H1 (cell line): Measurements from ENCODE around the gene NSMCE3. TPM values are rescaled to one million over a fixed set of nuclear protein-coding genes. Genes with fewer than 3 reads are reported as not detected.

ENCODE experiments used
- CTCF ChIA-PET: fragments of 300-600 bp; sonication (Branson Sonifier 250); formaldehyde crosslinking; loops from one replicate; lab custom pipeline; 2021; ENCODE audit not compliant: partially characterized antibody; lab: Charles Lee
- POLR2A ChIA-PET: fragments of 300-600 bp; sonication (Branson Sonifier 250); formaldehyde crosslinking; loops from one replicate; lab custom pipeline; 2021; ENCODE audit warnings: inconsistent platforms; ENCODE audit not compliant: partially characterized antibody; lab: Charles Lee
- DNase-seq, 2 experiments: peaks; one replicate each; pipeline versions ENCODE4 v3.0.0 to v3.0.0-alpha.2; 2010 to 2022; ENCODE audit warnings: low spot score in 2 of 2, low read depth in 1 of 2, mixed read lengths in 1 of 2
- FAIRE-seq: peaks from 2 replicates; lab custom pipeline; 2011; peaks lifted over from hg19 to GRCh38; lab: Jason Lieb, UNC
- H2AFZ ChIP-seq: 2 replicates; pipeline ENCODE4 v1.8.1; 2012; ENCODE audit warnings: low read length, inconsistent platforms
- H2AK5ac ChIP-seq: 2 replicates; pipeline ENCODE4 v1.6.1; 2013; ENCODE audit warnings: low read depth, low read length
- H2BK120ac ChIP-seq: replicated peaks from 2 replicates; pipeline ENCODE3; 2013; ENCODE audit warnings: low read depth, low read length, inconsistent platforms
- H2BK12ac ChIP-seq: 2 replicates; pipeline ENCODE4 v1.6.1; 2013; ENCODE audit warnings: low read depth, low read length
- H2BK15ac ChIP-seq: 2 replicates; pipeline ENCODE4 v1.6.1; 2013; ENCODE audit warnings: low read length
- H2BK20ac ChIP-seq: 2 replicates; pipeline ENCODE4 v1.6.1; 2013; ENCODE audit warnings: low read length
- H2BK5ac ChIP-seq: 2 replicates; pipeline ENCODE4 v1.6.1; 2013; ENCODE audit warnings: low read depth, low read length
- H3K14ac ChIP-seq: 2 replicates; pipeline ENCODE4 v1.6.1; 2013; ENCODE audit warnings: inconsistent platforms; ENCODE audit not compliant: insufficient read length
- H3K18ac ChIP-seq: 2 replicates; pipeline ENCODE4 v1.6.1; 2013; ENCODE audit warnings: low read length; ENCODE audit errors: extremely low read depth
- H3K23ac ChIP-seq: 2 replicates; pipeline ENCODE4 v1.6.1; 2013; ENCODE audit warnings: inconsistent platforms; ENCODE audit not compliant: insufficient read length
- H3K23me2 ChIP-seq: 2 replicates; pipeline ENCODE4 v1.6.1; 2013; ENCODE audit warnings: low read depth, low read length
- H3K27ac ChIP-seq: 2 replicates; pipeline ENCODE4 v1.6.1; 2011; ENCODE audit warnings: low read depth, low read length, inconsistent platforms
- H3K27me3 ChIP-seq, 4 experiments: replicated peaks in 1 of 4; 1 replicate in 1 of 4; 2 replicates in 3 of 4; pipeline versions ENCODE4 v1.6.1 to v1.8.1; 2011 to 2013; ENCODE audit warnings: low read length in 3 of 4, mild to moderate bottlenecking in 3 of 4, inconsistent platforms in 2 of 4, mixed read lengths in 2 of 4, moderate library complexity in 1 of 4; ENCODE audit not compliant: control insufficient read depth in 3 of 4, insufficient read depth in 3 of 4; ENCODE audit errors: extremely low read depth in 1 of 4
- H3K36me3 ChIP-seq, 4 experiments: 2 replicates each; pipeline versions ENCODE4 v1.6.1 to v1.8.1; 2011 to 2013; ENCODE audit warnings: mild to moderate bottlenecking in 4 of 4, low read length in 3 of 4, moderate library complexity in 2 of 4, control low read depth in 1 of 4, inconsistent platforms in 1 of 4; ENCODE audit not compliant: insufficient read depth in 4 of 4, control insufficient read depth in 2 of 4
- H3K4ac ChIP-seq: replicated peaks from 2 replicates; pipeline ENCODE3; 2013; ENCODE audit warnings: low read length, low read depth, mixed read lengths, inconsistent platforms; ENCODE audit not compliant: insufficient read length
- H3K4me1 ChIP-seq, 4 experiments: replicated peaks in 1 of 4; 1 replicate in 1 of 4; 2 replicates in 3 of 4; pipeline versions ENCODE4 v1.6.1 to v1.8.1; 2011 to 2013; ENCODE audit warnings: low read length in 3 of 4, inconsistent platforms in 2 of 4, mixed read lengths in 1 of 4; ENCODE audit not compliant: insufficient read depth in 4 of 4, control insufficient read depth in 3 of 4
- H3K4me2 ChIP-seq, 2 experiments: 2 replicates each; pipeline versions ENCODE4 v1.6.1 to v1.8.1; 2011 to 2013; ENCODE audit warnings: low read depth in 2 of 2, low read length in 2 of 2, control low read depth in 1 of 2, inconsistent platforms in 1 of 2, mild to moderate bottlenecking in 1 of 2; ENCODE audit not compliant: insufficient read depth in 1 of 2
- H3K4me3 ChIP-seq, 4 experiments: fragments of 200-600, 300-600 bp in 1 of 4; sonication (generic), shearing (Covaris generic), sonication (Bioruptor Twin) in 1 of 4; 2 replicates each; pipeline versions ENCODE4 v1.5.1 to v1.8.1; 2011 to 2016; ENCODE audit warnings: low read length in 4 of 4, low read depth in 3 of 4, control low read depth in 2 of 4, inconsistent platforms in 2 of 4, mild to moderate bottlenecking in 2 of 4, mixed read lengths in 1 of 4, moderate library complexity in 1 of 4; ENCODE audit not compliant: insufficient read depth in 2 of 4; ENCODE audit errors: extremely low read depth in 1 of 4
- H3K56ac ChIP-seq: replicated peaks from 2 replicates; pipeline ENCODE3; 2013; ENCODE audit warnings: low read depth, mild to moderate bottlenecking, mixed read lengths, low read length, inconsistent platforms; ENCODE audit not compliant: insufficient read length
- H3K79me1 ChIP-seq: 2 replicates; pipeline ENCODE4 v1.6.1; 2013; ENCODE audit warnings: low read depth, low read length, control low read depth
- H3K79me2 ChIP-seq, 2 experiments: 2 replicates each; pipeline versions ENCODE4 v1.6.1 to v1.8.1; 2012 to 2013; ENCODE audit warnings: low read length in 2 of 2, mild to moderate bottlenecking in 2 of 2, inconsistent platforms in 1 of 2; ENCODE audit not compliant: insufficient read depth in 2 of 2, control insufficient read depth in 1 of 2
- H3K9ac ChIP-seq, 4 experiments: replicated peaks in 1 of 4; 1 replicate in 1 of 4; 2 replicates in 3 of 4; pipeline versions ENCODE4 v1.6.1 to v1.8.1; 2011 to 2013; ENCODE audit warnings: low read depth in 3 of 4, low read length in 3 of 4, control low read depth in 2 of 4, mild to moderate bottlenecking in 2 of 4, moderate library complexity in 2 of 4, inconsistent platforms in 1 of 4; ENCODE audit errors: extremely low read depth in 1 of 4
- H3K9me3 ChIP-seq, 2 experiments: 2 replicates each; pipeline versions ENCODE4 v1.6.1 to v1.8.1; 2012 to 2013; ENCODE audit warnings: mild to moderate bottlenecking in 2 of 2, moderate library complexity in 2 of 2, control low read depth in 1 of 2, inconsistent platforms in 1 of 2, low read depth in 1 of 2, low read length in 1 of 2, mixed read lengths in 1 of 2; ENCODE audit not compliant: insufficient read depth in 2 of 2
- H4K20me1 ChIP-seq, 2 experiments: replicated peaks in 1 of 2; 2 replicates each; pipeline versions ENCODE3 to v1.8.1; 2011 to 2013; ENCODE audit warnings: inconsistent platforms in 2 of 2, low read length in 2 of 2, mild to moderate bottlenecking in 1 of 2; ENCODE audit not compliant: insufficient read depth in 2 of 2, control insufficient read depth in 1 of 2
- H4K5ac ChIP-seq: 2 replicates; pipeline ENCODE4 v1.6.1; 2013; ENCODE audit warnings: low read length, low read depth, mixed read lengths, inconsistent platforms; ENCODE audit not compliant: insufficient read length
- H4K8ac ChIP-seq: 2 replicates; pipeline ENCODE4 v1.8.0; 2013; ENCODE audit warnings: mild to moderate bottlenecking, moderate library complexity, low read length, inconsistent platforms; ENCODE audit not compliant: insufficient read depth; ENCODE audit errors: extremely low read depth
- H4K91ac ChIP-seq: replicated peaks from 2 replicates; pipeline ENCODE3; 2013; ENCODE audit warnings: low read length, mixed read lengths, inconsistent platforms; ENCODE audit not compliant: insufficient read length
- CBX8 ChIP-seq: fragments of 300-800, 300-1000 bp; sonication (generic); IDR thresholded peaks from 2 replicates; pipeline ENCODE4 v1.7.1; 2016; ENCODE audit warnings: low read depth, low read length, borderline replicate concordance
- EZH2 ChIP-seq: fragments of 200-600 bp; sonication (generic); IDR thresholded peaks from 2 replicates; pipeline ENCODE4 v1.7.1; 2012; ENCODE audit warnings: low read depth, mild to moderate bottlenecking, moderate library complexity, low read length, inconsistent platforms; ENCODE audit not compliant: severe bottlenecking
- RBBP5 ChIP-seq: IDR thresholded peaks from 2 replicates; pipeline ENCODE4 v1.7.1; 2012; ENCODE audit warnings: low read depth, mild to moderate bottlenecking, inconsistent platforms, low read length, moderate library complexity, borderline replicate concordance
- SP2 ChIP-seq: IDR thresholded peaks from 2 replicates; pipeline ENCODE4 v1.6.1; 2012; ENCODE audit warnings: mild to moderate bottlenecking, low read length, inconsistent platforms
- TBP ChIP-seq: IDR thresholded peaks from 2 replicates; pipeline ENCODE4 v1.6.1; 2011; ENCODE audit warnings: low read depth, low read length, improper control_type of control experiment
- YY1 ChIP-seq: IDR thresholded peaks from 2 replicates; pipeline ENCODE4 v1.6.1; 2011; ENCODE audit warnings: low read depth, mild to moderate bottlenecking, low read length
- WGBS, 2 experiments: shearing (Covaris generic) in 1 of 2; methylation state at CpG; one replicate each; pipeline versions ENCODE4 v1.1.6 to v1.1.7; 2013 to 2015; ENCODE audit warnings: low lambda C conversion rate in 2 of 2, mixed read lengths in 2 of 2, inconsistent platforms in 1 of 2, low coverage in 1 of 2, missing lambda C conversion rate in 1 of 2; ENCODE audit not compliant: insufficient replicate concordance in 2 of 2, insufficient coverage in 1 of 2, insufficient read length in 1 of 2; ENCODE audit errors: extremely low coverage in 1 of 2, missing lambda C conversion rate in 1 of 2; 5-methylcytosine and 5-hydroxymethylcytosine counted together
- polyA plus RNA-seq, 7 experiments: library from polyadenylated mRNA; depleted of rRNA in 3 of 7; stranded (reverse) in 5 of 7; unstranded in 2 of 7; fragments of >200 nt in 5 of 7; fragments of 200-250 nt in 2 of 7; gene quantifications; 1 replicate in 5 of 7; 2 replicates in 1 of 7; 4 replicates in 1 of 7; pipeline versions ENCODE4 v1.2.1 to v1.2.3, GENCODE V29; 2011 to 2013; ENCODE audit warnings: missing spikeins in 2 of 7, mixed read lengths in 2 of 7
- total RNA-seq: library from RNA; stranded (reverse); fragmentation: NEBNext Ultra II Directional; extraction: Animal tissue kit (Norgen Biotek cat#: 25700); gene quantifications from 2 replicates; pipeline ENCODE4 v1.2.1, GENCODE V29; 2021

NSMCE3 gene
- total and polyA plus RNA-seq, 2 of the 8 experiments (the other 6 are each of a cell fraction or from before 2014, with no cell fraction given): 4.3 to 6.7 TPM

DNA sequence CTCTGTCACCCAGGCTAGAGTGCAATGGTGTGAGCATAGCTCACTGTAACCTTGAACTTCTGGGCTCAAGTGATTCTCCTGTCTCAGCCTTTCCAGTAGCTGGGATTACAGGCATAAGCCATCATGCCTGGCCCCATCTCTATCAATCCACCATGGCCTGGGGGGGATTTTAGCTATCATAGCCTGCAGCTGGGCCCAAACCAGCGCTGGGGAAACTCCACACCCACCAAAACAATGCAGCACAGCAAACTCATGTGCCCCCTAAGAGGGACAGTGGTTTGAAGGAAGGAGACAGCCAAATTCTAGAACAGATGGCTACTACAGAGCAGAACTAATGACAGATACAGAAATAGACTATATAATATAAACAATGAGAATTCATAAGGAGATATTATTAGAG lies 13.8 kb upstream of the NSMCE3 start:
- no peak overlapping the region for H3K27ac ChIP-seq
- 86% methylated on average over 1 of the region's 1 CpG; no CpG with 5 or more reads in 1 of the 2 experiments for WGBS, 2 experiments
- no peaks in the 10 kb centered on the region for H3K23me2 ChIP-seq
- TF ChIP-seq RBBP5 (no peak), CBX8 (no peak), EZH2 (no peak), TBP (no peak), SP2 (no peak), YY1 (no peak)
- H3K4me1 ChIP-seq: no peaks in the 10 kb centered on the region; a peak in 1 of 7 replicates
- no peak overlapping the region for H4K5ac ChIP-seq
- no peak overlapping the region for H4K91ac ChIP-seq
- ChIA-PET CTCF (interaction anchor here (0.7 kb wide), 1 partner anchor 143 kb away, joined by 3 read pairs; no protein-coding TSS in a partner anchor), POLR2A (no interaction called here)
- H3K79me1 ChIP-seq: no peaks in the 10 kb centered on the region; the same call in 1 of the 2 replicates
- no peaks in the 10 kb centered on the region for H4K20me1 ChIP-seq
- H2BK15ac ChIP-seq: no peak overlapping the region
- H2BK12ac ChIP-seq: no peak overlapping the region
- no peak overlapping the region for H2BK5ac ChIP-seq
- H3K56ac ChIP-seq: no peak overlapping the region
- no peaks in the 10 kb centered on the region for H3K9me3 ChIP-seq
- no peak overlapping the region for H3K23ac ChIP-seq
- no peak overlapping the region for H3K4me2 ChIP-seq
- no peak overlapping the region for H2BK20ac ChIP-seq
- H2BK120ac ChIP-seq: no peak overlapping the region
- FAIRE-seq (no peak), DNase-seq (no peak)
- H3K14ac ChIP-seq: no peak overlapping the region
- H3K79me2 ChIP-seq: no peaks in the 10 kb centered on the region
- H3K18ac ChIP-seq: no peak overlapping the region
- H3K4me3 ChIP-seq: no peak overlapping the region
- no peak overlapping the region for H2AK5ac ChIP-seq
- no peak overlapping the region for H3K4ac ChIP-seq
- H3K9ac ChIP-seq: no peak overlapping the region
- H2AFZ ChIP-seq: no peak overlapping the region
- no peak overlapping the region; the same call in 1 of the 2 replicates for H4K8ac ChIP-seq
- H3K27me3 ChIP-seq: no peaks in the 10 kb centered on the region
- H3K36me3 ChIP-seq: no peaks in the 10 kb centered on the region
